Adrenal gland (tissue), 12 donors: Measurements from ENCODE around the gene KCNT1. TPM values are rescaled to one million over a fixed set of nuclear protein-coding genes. Genes with fewer than 3 reads are reported as not detected.

Experiments
- DNase-seq, 7 donors: peaks; one replicate each; pipeline ENCODE4 v3.0.0-alpha.2; 2019 to 2020
- H3K27ac ChIP-seq, 5 donors: fragments of 200-600 bp; sonication (generic) in 4 of 5; 1 replicate in 3 of 5; 2 replicates in 2 of 5; pipeline versions ENCODE4 v1.5.1 to v1.8.0; 2016 to 2020; ENCODE audit warnings: mild to moderate bottlenecking in 1 of 5
- H3K27me3 ChIP-seq: fragments of 200-600 bp; 2 replicates; pipeline ENCODE4 v1.8.0; 2021
- H3K36me3 ChIP-seq, 2 donors: fragments of 200-600 bp; replicated peaks in 1 of 2; 1 replicate in 1 of 2; 2 replicates in 1 of 2; pipeline versions ENCODE4 v1.5.1 to v1.8.0; 2018 to 2022
- H3K4me1 ChIP-seq, 2 donors: fragments of 200-600 bp; replicated peaks in 1 of 2; 1 replicate in 1 of 2; 2 replicates in 1 of 2; pipeline versions ENCODE4 v1.5.1 to v1.8.0; 2018 to 2021
- H3K4me3 ChIP-seq, 4 donors: fragments of 200-600 bp; sonication (generic) in 3 of 4; one replicate each; pipeline ENCODE4 v1.5.1; 2016 to 2018
- H3K9me3 ChIP-seq, 3 donors: fragments of 200-600 bp; sonication (generic) in 1 of 3; replicated peaks in 1 of 3; 1 replicate in 2 of 3; 2 replicates in 1 of 3; pipeline versions ENCODE4 v1.5.1 to v1.8.0; 2016 to 2021
- CTCF ChIP-seq, 6 experiments: fragments of 450-650 bp in 4 of 6; fragments of 200-600 bp in 2 of 6; sonication (generic) in 1 of 6; IDR thresholded peaks; 1 replicate in 5 of 6; 2 replicates in 1 of 6; pipeline versions ENCODE4 v1.5.1 to v1.8.0; 2016 to 2021; ENCODE audit warnings: antibody characterized with exemption in 6 of 6, mild to moderate bottlenecking in 2 of 6, moderate library complexity in 1 of 6
- POLR2A ChIP-seq, 2 donors: fragments of 450-650 bp; IDR thresholded peaks; one replicate each; pipeline ENCODE4 v1.6.1; 2017; ENCODE audit warnings: antibody characterized with exemption in 2 of 2, mild to moderate bottlenecking in 2 of 2, moderate library complexity in 1 of 2
- WGBS, 4 donors: extraction: QIAGEN DNeasy Blood & Tissue Kit in 2 of 4; methylation state at CpG; one replicate each; pipeline versions ENCODE4 v1.1.5 to v1.1.7; 2013 to 2017; 5-methylcytosine and 5-hydroxymethylcytosine counted together
- intact Hi-C, 2 donors: fragments of 100-400 bp; cut with DNase I; formaldehyde crosslinking; loops; one replicate each; pipeline versions ENCODE4 v1.14.1 to v1.15.0; 2022 to 2023
- polyA plus RNA-seq, 3 donors: library from polyadenylated mRNA; stranded (reverse); fragments of 200-250 nt in 2 of 3; fragments of 350-450 nt in 1 of 3; fragmentation: Illumina TruSeq in 1 of 3; extraction: RNeasy Lipid Tissue Mini Kit (QIAGEN cat#74804) in 1 of 3; gene quantifications; one replicate each; pipeline ENCODE4 v1.2.3, GENCODE V29; 2013 to 2014
- total RNA-seq, 9 donors: library from RNA; depleted of rRNA in 4 of 9; stranded (reverse); fragments of >200 nt in 4 of 9; fragments of 120-200 nt in 1 of 9; fragmentation: NEBNext Ultra II Directional in 1 of 9; extraction: Animal tissue kit (Norgen Biotek cat#: 25700) in 1 of 9; gene quantifications; one replicate each; pipeline versions ENCODE4 v1.1.0 to v1.2.4, GENCODE V29; 2013 to 2023
- donor health status: healthy with polysubstance abuse.
- donor health status: Bipolar disorder and iron deficiency.
- donor health status: DM: yes; HTN: yes; CAD: no.
- donor health status: DM: no; HTN: no; CAD: no.
- donor health status: DM: no; HTN: no; CAD: no.
- donor health status: DM: yes; HTN: yes; CAD: no.

Gene KCNT1
- total and polyA plus RNA-seq, 12 donors: 0.05 to 2.4 (median 0.24) TPM; not detected in 6

DNA sequence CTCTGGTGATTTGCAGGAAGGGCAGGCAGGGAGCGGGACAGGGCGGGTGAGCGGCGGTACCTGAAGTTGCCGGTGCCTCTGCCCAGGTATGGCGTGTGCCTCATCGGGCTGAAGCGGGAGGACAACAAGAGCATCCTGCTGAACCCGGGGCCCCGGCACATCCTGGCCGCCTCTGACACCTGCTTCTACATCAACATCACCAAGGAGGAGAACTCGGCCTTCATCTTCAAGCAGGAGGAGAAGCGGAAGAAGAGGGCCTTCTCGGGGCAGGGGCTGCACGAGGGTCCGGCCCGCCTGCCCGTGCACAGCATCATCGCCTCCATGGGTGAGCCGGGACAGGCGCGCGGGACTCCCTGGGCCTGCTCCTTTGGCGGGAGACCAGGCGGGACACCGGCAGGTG is 68.8 kb downstream of the KCNT1 start:
- intact Hi-C loops: no loop called here
- H3K27me3 ChIP-seq: no peaks in the 10 kb centered on the region

GRCh38 chr9:135771401-135772051 is 69.5 kb downstream of the KCNT1 start:
- H3K27me3 ChIP-seq: no peaks in the 10 kb centered on the region

More for the DNA sequence above, 68.8 kb downstream of the KCNT1 start:
- TF ChIP-seq POLR2A (IDR thresholded peaks at IDR 0.05): no peak
- TF ChIP-seq CTCF (IDR thresholded peaks at IDR 0.05): no peak
- H3K36me3 ChIP-seq: no peaks in the 10 kb centered on the region
- DNase-seq: no peak
- H3K9me3 ChIP-seq: no peaks in the 10 kb centered on the region
- no peaks in the 10 kb centered on the region for H3K4me1 ChIP-seq
- WGBS, 4 donors: 84 to 100% (median 88%) methylated on average over 1 to 26 of the region's 26 CpGs
- H3K27ac ChIP-seq: no peak overlapping the region
- H3K4me3 ChIP-seq: no peak overlapping the region

GRCh38 chr9:135772056-135772646 is 70.2 kb downstream of the KCNT1 start:
- H3K4me1 ChIP-seq: no peaks in the 10 kb centered on the region
- intact Hi-C loops: no loop called here
- no peaks in the 10 kb centered on the region for H3K27me3 ChIP-seq
- H3K36me3 ChIP-seq: no peaks in the 10 kb centered on the region
- no peak for DNase-seq
- H3K27ac ChIP-seq: no peak overlapping the region
- H3K9me3 ChIP-seq: no peaks in the 10 kb centered on the region
- 84 to 100% (median 92%) methylated on average over 1 to 13 of the region's 13 CpGs; no CpG with 5 or more reads in 1 of the 4 donors for WGBS, 4 donors
- TF ChIP-seq CTCF (IDR thresholded peaks at IDR 0.05): no peak
- no peak for TF ChIP-seq POLR2A (IDR thresholded peaks at IDR 0.05)
- H3K4me3 ChIP-seq: no peak overlapping the region

More at GRCh38 chr9:135771401-135772051, 69.5 kb downstream of the KCNT1 start:
- DNase-seq: no peak
- Histone ChIP-seq H3K36me3 (no peaks in the 10 kb centered on the region), H3K4me1 (no peaks in the 10 kb centered on the region), H3K27ac (no peak overlapping the region), H3K9me3 (no peaks in the 10 kb centered on the region), H3K4me3 (no peak overlapping the region)
- WGBS, 4 donors: 85 to 88% (median 86%) methylated on average over 4 to 21 of the region's 21 CpGs
- no peak for TF ChIP-seq POLR2A (IDR thresholded peaks at IDR 0.05)
- TF ChIP-seq CTCF (IDR thresholded peaks at IDR 0.05): no peak
- intact Hi-C loops: no loop called here

DNA sequence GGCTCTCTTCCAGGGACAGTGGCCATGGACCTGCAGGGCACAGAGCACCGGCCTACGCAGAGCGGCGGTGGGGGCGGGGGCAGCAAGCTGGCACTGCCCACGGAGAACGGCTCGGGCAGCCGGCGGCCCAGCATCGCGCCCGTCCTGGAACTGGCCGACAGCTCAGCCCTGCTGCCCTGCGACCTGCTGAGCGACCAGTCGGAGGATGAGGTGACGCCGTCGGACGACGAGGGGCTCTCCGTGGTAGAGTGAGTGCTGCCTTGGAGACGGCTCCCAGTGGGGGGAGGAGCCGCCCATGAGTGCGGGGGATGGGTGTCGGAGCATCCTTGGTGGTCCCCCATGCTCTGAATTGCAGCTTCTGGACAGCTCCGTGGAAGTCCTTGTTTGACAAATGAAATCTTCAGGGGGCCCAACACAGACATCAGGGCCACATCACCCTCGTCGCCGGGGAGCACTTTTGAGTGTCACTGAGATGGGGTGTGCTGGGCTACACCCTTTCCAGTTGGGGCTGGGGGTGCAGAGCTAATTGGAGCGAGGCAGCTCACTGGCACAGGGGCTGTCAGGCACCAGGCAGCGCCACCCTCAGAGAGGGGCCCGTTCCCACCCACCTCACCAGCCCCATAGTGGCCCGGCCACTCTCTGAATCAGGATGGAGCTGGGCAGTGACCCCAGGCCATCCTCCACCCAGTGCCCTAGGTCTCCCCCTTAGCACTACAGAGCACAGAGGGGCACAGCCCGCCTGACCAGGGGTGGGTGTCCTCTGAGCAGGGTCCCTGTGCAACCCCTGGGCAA is 70.9 kb downstream of the KCNT1 start:
- H3K27ac ChIP-seq: no peak overlapping the region
- no peaks in the 10 kb centered on the region for H3K4me1 ChIP-seq
- TF ChIP-seq POLR2A (IDR thresholded peaks at IDR 0.05) (no peak), CTCF (IDR thresholded peaks at IDR 0.05) (no peak)
- no peak for DNase-seq
- no peak overlapping the region for H3K4me3 ChIP-seq
- no peaks in the 10 kb centered on the region for H3K27me3 ChIP-seq
- 59 to 78% (median 70%) methylated on average over 13 to 36 of the region's 36 CpGs for WGBS, 4 donors
- intact Hi-C loops: no loop called here
- H3K9me3 ChIP-seq: no peaks in the 10 kb centered on the region
- no peaks in the 10 kb centered on the region for H3K36me3 ChIP-seq
